ENCODE measurements around the gene MYLK.

DNA sequence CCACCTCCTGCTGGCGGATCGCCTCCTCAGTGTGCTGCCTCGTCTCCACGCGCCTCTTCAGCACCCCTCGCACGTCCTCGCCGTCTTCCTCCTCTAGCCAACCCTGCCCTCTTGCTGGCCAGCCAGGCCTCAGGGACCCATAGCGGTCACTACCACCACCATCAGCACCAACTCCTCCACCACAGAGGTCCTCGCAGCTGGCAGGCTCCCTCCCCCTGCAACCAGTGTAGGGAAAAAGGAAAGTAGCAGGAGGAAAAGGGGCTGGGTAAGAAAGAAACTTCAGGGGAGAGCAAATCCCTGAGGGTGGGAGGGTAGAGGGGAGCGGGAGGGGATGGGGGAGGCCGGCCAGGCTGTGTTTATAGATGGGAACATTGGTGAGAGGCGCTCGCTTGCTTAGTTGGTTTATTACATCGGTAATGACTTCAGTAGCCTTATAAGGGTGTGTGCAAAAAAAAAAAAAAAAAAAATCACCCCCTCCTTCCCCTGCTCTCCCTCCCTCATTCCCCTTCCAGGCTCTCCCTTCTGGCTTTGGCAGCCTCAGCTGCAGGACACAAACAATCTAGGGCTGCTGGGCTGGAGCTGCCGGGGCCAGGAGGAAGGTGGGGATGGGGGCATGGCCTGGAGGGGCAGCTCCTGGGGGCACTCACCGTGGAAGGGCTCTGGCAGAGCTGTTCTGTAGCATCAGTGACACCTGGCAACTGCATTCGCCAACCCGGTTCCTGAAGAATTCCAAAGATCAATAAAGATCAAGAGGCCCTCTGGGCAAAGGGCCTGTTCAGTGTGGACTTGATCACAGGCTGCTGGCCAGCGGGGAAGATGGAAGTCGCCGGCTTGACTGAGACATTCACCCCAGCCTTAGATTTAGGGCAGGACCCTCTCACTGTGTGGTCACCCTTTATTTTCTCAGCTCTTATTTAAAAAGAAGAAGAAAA, 183.1 kb downstream of the MYLK start:
- TF ChIP-seq EZH2 (IDR thresholded peaks at IDR 0.05) (no peak), POLR2AphosphoS5 (IDR thresholded peaks at IDR 0.05; ENCODE audit: borderline replicate concordance, low read depth, low read length) (no peak)

Data from SK-N-MC (cell line).